Spleen (tissue), 7 donors: Measurements from ENCODE around the gene EFCAB13.

ENCODE experiments used
- CTCF ChIP-seq, 11 experiments: fragments of 200-600 bp in 7 of 11; fragments of 450-650 bp in 4 of 11; sonication (generic) in 4 of 11; IDR thresholded peaks in 8 of 11; conservative IDR thresholded peaks in 3 of 11; 1 replicate in 7 of 11; 2 replicates in 4 of 11; pipeline versions ENCODE4 v1.4.0 to v1.8.0; 2016 to 2021; ENCODE audit warnings: antibody characterized with exemption in 11 of 11, inconsistent platforms in 4 of 11, mild to moderate bottlenecking in 1 of 11
- POLR2A ChIP-seq, 3 donors: fragments of 450-650 bp; IDR thresholded peaks; one replicate each; pipeline ENCODE4 v1.5.1; 2017; ENCODE audit warnings: antibody characterized with exemption in 3 of 3, mild to moderate bottlenecking in 1 of 3
- donor health status: DM: no; HTN: no; CAD: no; lungs with moderate emphysema.
- donor health status: DM: no; HTN: no; CAD: no.
- donor health status: DM: no; HTN: no; CAD: no.

DNA sequence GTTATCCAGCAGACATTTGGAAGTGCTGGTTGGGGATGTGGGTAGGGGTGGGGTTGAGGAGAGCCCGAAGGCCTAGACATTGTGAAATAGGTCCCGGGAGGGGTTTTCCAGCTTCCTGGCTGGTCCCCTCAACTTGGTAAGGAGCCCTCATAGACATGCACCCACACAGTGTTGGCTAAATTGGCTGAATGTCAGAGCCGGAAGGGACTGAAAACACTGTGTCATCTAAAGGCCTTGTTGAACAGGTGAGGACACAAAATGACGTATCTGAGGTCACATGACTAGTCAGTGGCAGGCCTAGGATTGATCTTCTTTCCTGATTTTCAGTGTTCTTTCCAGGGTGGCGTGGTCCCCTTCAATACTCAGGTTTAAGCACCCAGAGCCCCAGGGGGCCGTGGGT lies 42.5 kb upstream of the EFCAB13 start:
- no peak for TF ChIP-seq CTCF (IDR thresholded peaks at IDR 0.05 in 8 of 11, conservative IDR thresholded peaks at IDR 0.05 in 3 of 11)
- TF ChIP-seq POLR2A (IDR thresholded peaks at IDR 0.05): no peak
